Colonic mucosa (tissue), 4 donors: ENCODE data around the gene COX4I1. TPM values are rescaled to one million over a fixed set of nuclear protein-coding genes. Genes with fewer than 3 reads are reported as not detected.

Experiments used
- DNase-seq: peaks from one replicate; pipeline ENCODE4 v3.0.0-alpha.2; 2020
- H3K27ac ChIP-seq: fragments of 200-600 bp; one replicate; pipeline ENCODE4 v1.8.0; 2021
- H3K27me3 ChIP-seq: fragments of 200-600 bp; one replicate; pipeline ENCODE4 v1.8.0; 2021
- H3K36me3 ChIP-seq: fragments of 200-600 bp; one replicate; pipeline ENCODE4 v1.8.0; 2021
- H3K4me1 ChIP-seq: fragments of 200-600 bp; one replicate; pipeline ENCODE4 v1.8.0; 2021; ENCODE audit warnings: mild to moderate bottlenecking
- H3K4me3 ChIP-seq: fragments of 200-600 bp; one replicate; pipeline ENCODE4 v1.8.0; 2021
- H3K9ac ChIP-seq, 2 donors: one replicate each; pipeline ENCODE4 v1.7.0; 2013; ENCODE audit warnings: control low read depth in 2 of 2, low read depth in 2 of 2, low read length in 2 of 2
- H3K9me3 ChIP-seq: fragments of 200-600 bp; one replicate; pipeline ENCODE4 v1.8.0; 2021
- CTCF ChIP-seq: fragments of 200-600 bp; IDR thresholded peaks from one replicate; pipeline ENCODE4 v1.8.0; 2022; ENCODE audit warnings: antibody characterized with exemption, mild to moderate bottlenecking
- intact Hi-C: fragments of 100-400 bp; cut with DNase I; formaldehyde crosslinking; loops from one replicate; pipeline ENCODE4 v1.14.1; 2022
- total RNA-seq, 2 donors: library from RNA; stranded (reverse); fragmentation: NEBNext Ultra II Directional in 1 of 2; extraction: Animal tissue kit (Norgen Biotek cat#: 25700) in 1 of 2; gene quantifications; one replicate each; pipeline ENCODE4 v1.2.1, GENCODE V29; 2021
- donor health status: healthy.
- donor health status: DM: no; HTN: no; CAD: no.
- donor health status: DM: no; HTN: no; CAD: no.

The COX4I1 gene
- total RNA-seq, 2 donors from 2014 or later = 1,080 to 1,242 TPM

GRCh38 chr16:85808926-85809325 is 9.4 kb downstream of the COX4I1 start:
- no peak overlapping the region for H3K27ac ChIP-seq
- TF ChIP-seq CTCF = no peak
- DNase-seq = no peak
- H3K36me3 ChIP-seq = peaks cover 10% of the 10 kb centered on the region
- no peak overlapping the region for H3K9ac ChIP-seq
- H3K27me3 ChIP-seq = no peaks in the 10 kb centered on the region
- no peaks in the 10 kb centered on the region for H3K9me3 ChIP-seq
- no peaks in the 10 kb centered on the region for H3K4me1 ChIP-seq
- intact Hi-C loops = no loop called here
- H3K4me3 ChIP-seq = no peak overlapping the region

DNA sequence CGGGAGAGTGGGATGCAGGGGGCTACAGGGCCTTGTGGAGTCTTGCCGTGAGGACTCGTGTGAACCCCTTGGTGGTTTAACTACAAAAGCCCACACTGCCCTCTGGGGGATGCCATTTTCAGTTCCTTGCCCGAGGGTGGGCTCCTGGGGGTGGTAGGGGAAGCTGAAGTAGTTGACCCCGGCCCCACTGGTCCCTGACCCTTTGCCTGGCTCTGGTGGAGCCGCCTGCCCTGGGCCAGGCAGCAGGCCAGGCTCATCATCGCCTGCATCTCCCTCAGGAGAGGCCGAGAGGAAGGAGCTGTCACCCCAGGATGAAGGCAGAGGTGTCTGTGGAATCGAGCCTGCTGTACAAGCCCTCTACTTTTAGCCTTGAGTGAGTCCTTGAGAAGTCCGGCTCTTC is 10.2 kb downstream of the COX4I1 start:
- no peak for TF ChIP-seq CTCF
- H3K36me3 ChIP-seq = peaks cover 10% of the 10 kb centered on the region
- H3K4me3 ChIP-seq = no peak overlapping the region
- intact Hi-C loops = no loop called here
- no peak overlapping the region for H3K9ac ChIP-seq
- H3K27me3 ChIP-seq = no peaks in the 10 kb centered on the region
- no peaks in the 10 kb centered on the region for H3K9me3 ChIP-seq
- H3K27ac ChIP-seq = no peak overlapping the region
- no peak for DNase-seq
- H3K4me1 ChIP-seq = no peaks in the 10 kb centered on the region

- H3K9me3 ChIP-seq = no peaks in the 10 kb centered on the region
- peaks cover 9% of the 10 kb centered on the region for H3K36me3 ChIP-seq
- H3K4me3 ChIP-seq = no peak overlapping the region
- H3K27me3 ChIP-seq = no peaks in the 10 kb centered on the region
- TF ChIP-seq CTCF = no peak
- no peak overlapping the region for H3K27ac ChIP-seq
- H3K4me1 ChIP-seq = no peaks in the 10 kb centered on the region
- no peak for DNase-seq
- intact Hi-C loops = no loop called here
- no peak overlapping the region for H3K9ac ChIP-seq
Measured at GRCh38 chr16:85810097-85810741, 10.7 kb downstream of the COX4I1 start.

GRCh38 chr16:85810742-85811115 is 11.2 kb downstream of the COX4I1 start:
- Histone ChIP-seq H3K36me3 (peaks cover 4% of the 10 kb centered on the region), H3K9ac (no peak overlapping the region), H3K4me3 (no peak overlapping the region), H3K27ac (no peak overlapping the region), H3K4me1 (no peaks in the 10 kb centered on the region), H3K9me3 (no peaks in the 10 kb centered on the region), H3K27me3 (no peaks in the 10 kb centered on the region)
- no peak for DNase-seq
- intact Hi-C loops = no loop called here
- TF ChIP-seq CTCF = no peak

GRCh38 chr16:85812031-85812807 is 12.7 kb downstream of the COX4I1 start:
- no peak for DNase-seq
- no peaks in the 10 kb centered on the region for H3K27me3 ChIP-seq
- no peaks in the 10 kb centered on the region for H3K36me3 ChIP-seq
- no peak overlapping the region for H3K9ac ChIP-seq
- H3K9me3 ChIP-seq = no peaks in the 10 kb centered on the region
- TF ChIP-seq CTCF = no peak
- intact Hi-C loops = no loop called here
- no peak overlapping the region for H3K4me3 ChIP-seq
- no peak overlapping the region for H3K27ac ChIP-seq
- H3K4me1 ChIP-seq = no peaks in the 10 kb centered on the region
